HL-60 (cell line): Measurements from ENCODE around the gene AKAP14.
A peak's percentile ranks its signal among the peaks of the same experiment; 100 is the strongest.

Experiments
- DNase-seq, 2 experiments: peaks; one replicate each; pipeline ENCODE4 v3.0.0-alpha.2; 2010 to 2020; ENCODE audit warnings: low read depth in 1 of 2, low spot score in 1 of 2
- H3K27ac ChIP-seq: fragments of 250-450 bp; sonication (Bioruptor Pico); replicated peaks from 2 replicates; pipeline ENCODE4 v1.5.1; 2020; ENCODE audit warnings: mild to moderate bottlenecking, moderate library complexity
- H3K27me3 ChIP-seq: fragments of 250-450 bp; sonication (Bioruptor Pico); 2 replicates; pipeline ENCODE4 v1.5.1; 2021; ENCODE audit warnings: mild to moderate bottlenecking, moderate library complexity; ENCODE audit not compliant: insufficient read depth, poor library complexity, severe bottlenecking
- H3K4me3 ChIP-seq: replicated peaks from 2 replicates; pipeline ENCODE4 v1.5.1; 2011; ENCODE audit warnings: mild to moderate bottlenecking, control low read depth, low read length; ENCODE audit not compliant: insufficient read depth
- GABPA ChIP-seq: IDR thresholded peaks from 2 replicates; pipeline ENCODE4 v1.6.1; 2012; ENCODE audit warnings: low read depth
- POLR2AphosphoS5 ChIP-seq: IDR thresholded peaks from 2 replicates; pipeline ENCODE4 v1.6.1; 2012; ENCODE audit warnings: low read depth
- SPI1 ChIP-seq: IDR thresholded peaks from 2 replicates; pipeline ENCODE4 v1.6.1; 2012; ENCODE audit warnings: low read depth, mild to moderate bottlenecking, borderline replicate concordance
- long read RNA-seq: library from polyadenylated mRNA; unstranded; transcript quantifications from one replicate; pipeline ENCODE4 v2.0.0, GENCODE V29; 2020
- TF ChIP-seq, protein P1 (sequence below): IDR thresholded peaks from one replicate; pipeline ENCODE4 v1.5.1; 2011; ENCODE audit warnings: low read length, control low read depth, inconsistent platforms; ENCODE audit not compliant: insufficient read depth
- TF ChIP-seq, protein P2 (sequence below): IDR thresholded peaks from 2 replicates; pipeline ENCODE4 v1.6.1; 2012; ENCODE audit warnings: low read depth; ENCODE audit not compliant: insufficient replicate concordance

AKAP14 gene
- long read RNA-seq = 0 reads

DNA sequence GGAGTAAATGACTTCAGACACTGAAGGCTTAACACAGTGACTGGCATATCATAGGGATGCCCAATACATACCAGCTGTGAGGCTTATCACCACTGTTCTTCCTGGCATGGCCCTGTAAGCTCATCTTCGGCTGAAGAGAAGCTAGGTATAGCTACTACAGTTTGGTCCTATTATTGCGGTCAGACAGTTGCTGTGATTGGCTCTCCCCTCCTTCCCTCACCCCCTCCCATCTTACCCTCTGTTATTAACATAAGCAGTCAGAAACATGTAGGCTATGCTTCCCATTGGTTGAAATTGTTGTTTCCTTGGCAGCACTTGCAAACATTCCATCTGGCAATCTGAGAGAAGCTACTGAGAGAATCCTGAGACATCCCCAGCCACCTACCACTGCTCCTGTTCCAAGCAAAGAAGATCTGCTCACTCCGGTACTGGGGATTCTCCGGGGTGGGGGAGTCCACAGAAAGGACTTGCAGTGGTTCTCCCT, at the start of gene AKAP14:
TSS of gene AKAP14 (plus strand) at position 51 of the 484 bp plus-strand sequence. CDS start 7,331 bp downstream, outside the sequence.
- TF ChIP-seq, protein P1, sequence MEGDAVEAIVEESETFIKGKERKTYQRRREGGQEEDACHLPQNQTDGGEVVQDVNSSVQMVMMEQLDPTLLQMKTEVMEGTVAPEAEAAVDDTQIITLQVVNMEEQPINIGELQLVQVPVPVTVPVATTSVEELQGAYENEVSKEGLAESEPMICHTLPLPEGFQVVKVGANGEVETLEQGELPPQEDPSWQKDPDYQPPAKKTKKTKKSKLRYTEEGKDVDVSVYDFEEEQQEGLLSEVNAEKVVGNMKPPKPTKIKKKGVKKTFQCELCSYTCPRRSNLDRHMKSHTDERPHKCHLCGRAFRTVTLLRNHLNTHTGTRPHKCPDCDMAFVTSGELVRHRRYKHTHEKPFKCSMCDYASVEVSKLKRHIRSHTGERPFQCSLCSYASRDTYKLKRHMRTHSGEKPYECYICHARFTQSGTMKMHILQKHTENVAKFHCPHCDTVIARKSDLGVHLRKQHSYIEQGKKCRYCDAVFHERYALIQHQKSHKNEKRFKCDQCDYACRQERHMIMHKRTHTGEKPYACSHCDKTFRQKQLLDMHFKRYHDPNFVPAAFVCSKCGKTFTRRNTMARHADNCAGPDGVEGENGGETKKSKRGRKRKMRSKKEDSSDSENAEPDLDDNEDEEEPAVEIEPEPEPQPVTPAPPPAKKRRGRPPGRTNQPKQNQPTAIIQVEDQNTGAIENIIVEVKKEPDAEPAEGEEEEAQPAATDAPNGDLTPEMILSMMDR = no peak
- TF ChIP-seq POLR2AphosphoS5 = no peak
- no peak for TF ChIP-seq GABPA
- TF ChIP-seq SPI1 = no peak
- TF ChIP-seq, protein P2, sequence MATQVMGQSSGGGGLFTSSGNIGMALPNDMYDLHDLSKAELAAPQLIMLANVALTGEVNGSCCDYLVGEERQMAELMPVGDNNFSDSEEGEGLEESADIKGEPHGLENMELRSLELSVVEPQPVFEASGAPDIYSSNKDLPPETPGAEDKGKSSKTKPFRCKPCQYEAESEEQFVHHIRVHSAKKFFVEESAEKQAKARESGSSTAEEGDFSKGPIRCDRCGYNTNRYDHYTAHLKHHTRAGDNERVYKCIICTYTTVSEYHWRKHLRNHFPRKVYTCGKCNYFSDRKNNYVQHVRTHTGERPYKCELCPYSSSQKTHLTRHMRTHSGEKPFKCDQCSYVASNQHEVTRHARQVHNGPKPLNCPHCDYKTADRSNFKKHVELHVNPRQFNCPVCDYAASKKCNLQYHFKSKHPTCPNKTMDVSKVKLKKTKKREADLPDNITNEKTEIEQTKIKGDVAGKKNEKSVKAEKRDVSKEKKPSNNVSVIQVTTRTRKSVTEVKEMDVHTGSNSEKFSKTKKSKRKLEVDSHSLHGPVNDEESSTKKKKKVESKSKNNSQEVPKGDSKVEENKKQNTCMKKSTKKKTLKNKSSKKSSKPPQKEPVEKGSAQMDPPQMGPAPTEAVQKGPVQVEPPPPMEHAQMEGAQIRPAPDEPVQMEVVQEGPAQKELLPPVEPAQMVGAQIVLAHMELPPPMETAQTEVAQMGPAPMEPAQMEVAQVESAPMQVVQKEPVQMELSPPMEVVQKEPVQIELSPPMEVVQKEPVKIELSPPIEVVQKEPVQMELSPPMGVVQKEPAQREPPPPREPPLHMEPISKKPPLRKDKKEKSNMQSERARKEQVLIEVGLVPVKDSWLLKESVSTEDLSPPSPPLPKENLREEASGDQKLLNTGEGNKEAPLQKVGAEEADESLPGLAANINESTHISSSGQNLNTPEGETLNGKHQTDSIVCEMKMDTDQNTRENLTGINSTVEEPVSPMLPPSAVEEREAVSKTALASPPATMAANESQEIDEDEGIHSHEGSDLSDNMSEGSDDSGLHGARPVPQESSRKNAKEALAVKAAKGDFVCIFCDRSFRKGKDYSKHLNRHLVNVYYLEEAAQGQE = no peak
- DNase-seq = no peak
- no peak within 1 kb of the TSS for H3K4me3 ChIP-seq
- no peaks in the 10 kb centered on the region for H3K27me3 ChIP-seq
- no peak within 1 kb of the TSS for H3K27ac ChIP-seq

DNA sequence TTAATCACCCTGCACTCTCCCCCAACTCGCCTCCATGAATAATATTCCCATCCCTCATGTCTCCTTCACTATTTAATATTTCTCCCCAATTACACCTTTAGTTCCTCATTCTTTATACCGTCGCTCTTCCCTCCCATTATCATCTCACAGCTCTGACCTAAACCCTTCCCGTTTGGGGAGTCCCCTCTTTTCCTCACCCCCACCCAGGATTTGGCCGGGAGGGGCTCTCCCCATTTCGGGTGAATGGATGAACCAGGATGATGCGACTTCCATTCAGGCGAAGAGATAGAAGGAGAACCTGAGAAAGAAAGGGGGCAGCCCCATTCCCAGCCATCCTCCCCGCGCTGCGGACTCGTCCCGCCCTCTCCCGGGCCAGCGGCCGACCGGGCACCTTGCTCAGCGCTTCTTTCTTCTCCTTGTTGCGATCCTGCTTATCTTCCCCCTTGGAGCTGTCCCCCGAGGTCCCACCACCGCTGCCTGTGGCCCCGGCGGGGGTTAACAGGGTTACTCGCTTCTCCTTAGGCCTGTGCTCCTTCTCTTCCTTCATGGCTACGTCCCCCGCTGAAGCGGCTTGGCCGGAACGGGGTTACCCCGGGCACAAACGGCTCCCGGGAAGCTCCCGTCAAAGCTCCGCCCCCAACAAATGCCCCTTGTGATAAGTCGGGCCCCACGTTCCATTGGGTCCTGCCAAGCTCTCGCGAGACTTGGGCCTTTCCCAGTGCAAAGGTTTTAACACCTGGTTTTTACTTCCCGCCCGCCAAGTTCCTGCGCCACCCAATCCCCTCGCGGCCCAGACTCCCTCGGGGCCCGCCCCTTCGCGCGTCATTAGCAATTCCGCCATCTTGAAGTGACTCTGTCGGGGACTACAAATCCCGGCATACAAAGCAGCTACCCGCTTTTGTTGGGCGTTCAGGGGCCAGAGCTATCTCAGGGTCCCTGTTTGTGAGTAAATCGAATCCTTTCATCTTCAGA, 43.0 kb upstream of the AKAP14 start, which contains the start of gene UPF3B:
TSS of gene UPF3B (minus strand) at position 582 of the 972 bp plus-strand sequence. CDS start at position 547, 35 bp downstream.
- DNase-seq = peak; percentile 91 to 98
- peak within 1 kb of the TSS; percentile 89 for H3K27ac ChIP-seq
- TF ChIP-seq POLR2AphosphoS5 (peak; percentile 65), GABPA (no peak), SPI1 (no peak)
- TF ChIP-seq, protein P2 = no peak
- TF ChIP-seq, protein P1 = no peak
- H3K4me3 ChIP-seq = peak within 1 kb of the TSS; percentile 76
- no peaks in the 10 kb centered on the region for H3K27me3 ChIP-seq

DNA sequence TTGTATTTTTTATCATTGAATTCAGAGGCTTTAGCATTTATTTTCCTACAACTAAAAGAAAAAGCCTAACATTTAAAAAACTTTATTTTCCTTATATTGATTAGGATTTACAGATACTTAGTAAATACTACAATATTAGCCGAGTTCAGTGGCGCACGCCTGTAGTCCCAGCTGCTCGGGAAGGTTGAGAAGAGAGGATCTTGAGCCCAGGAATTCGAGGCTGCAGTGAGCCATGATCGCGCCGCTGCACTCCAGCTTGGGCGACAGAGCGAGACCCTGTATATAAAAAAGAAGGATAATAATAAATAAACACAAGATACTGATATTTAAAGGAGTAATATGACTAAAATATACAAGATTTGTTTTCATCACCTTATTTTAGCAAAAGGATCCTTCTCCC, 42.2 kb upstream of the AKAP14 start:
- TF ChIP-seq POLR2AphosphoS5 (no peak), SPI1 (no peak), GABPA (no peak)
- TF ChIP-seq, protein P1 = no peak
- TF ChIP-seq, protein P2 = no peak
- no peak for DNase-seq
- Histone ChIP-seq H3K27ac (peak overlapping the region; percentile 51), H3K27me3 (no peaks in the 10 kb centered on the region), H3K4me3 (peak overlapping the region; percentile 25)
